Neuronal stem cell (in vitro differentiated cells): ENCODE results near the gene IFNLR1.
A peak's percentile ranks its signal among the peaks of the same experiment; 100 is the strongest.

Experiments
- DNase-seq: peaks from one replicate; pipeline ENCODE4 v3.0.0-alpha.2; 2013; ENCODE audit warnings: low spot score
- H2AFZ ChIP-seq: one replicate; pipeline ENCODE4 v1.6.1; 2013; ENCODE audit warnings: mild to moderate bottlenecking, low read length, inconsistent platforms
- H2AK5ac ChIP-seq: 2 replicates; pipeline ENCODE4 v1.6.1; 2013; ENCODE audit warnings: low read depth, mild to moderate bottlenecking, inconsistent platforms, low read length, moderate library complexity, mixed read lengths
- H2BK120ac ChIP-seq: 2 replicates; pipeline ENCODE4 v1.6.1; 2013; ENCODE audit warnings: low read depth, mild to moderate bottlenecking, inconsistent platforms, low read length, moderate library complexity, mixed read lengths
- H2BK12ac ChIP-seq: one replicate; pipeline ENCODE4 v1.6.1; 2013; ENCODE audit warnings: low read length, inconsistent platforms
- H2BK15ac ChIP-seq: 2 replicates; pipeline ENCODE4 v1.6.1; 2013; ENCODE audit warnings: mild to moderate bottlenecking, low read length, inconsistent platforms, mixed read lengths
- H2BK5ac ChIP-seq: one replicate; pipeline ENCODE4 v1.6.1; 2013; ENCODE audit warnings: inconsistent platforms, mild to moderate bottlenecking, low read length, moderate library complexity
- H3K14ac ChIP-seq: one replicate; pipeline ENCODE4 v1.6.1; 2013; ENCODE audit warnings: low read length, inconsistent platforms
- H3K18ac ChIP-seq: 2 replicates; pipeline ENCODE4 v1.6.1; 2013; ENCODE audit warnings: low read length, inconsistent platforms
- H3K23ac ChIP-seq: 2 replicates; pipeline ENCODE4 v1.6.1; 2013; ENCODE audit warnings: low read depth, mild to moderate bottlenecking, mixed read lengths, low read length, inconsistent platforms; ENCODE audit not compliant: poor library complexity
- H3K27ac ChIP-seq: replicated peaks from 3 replicates; pipeline ENCODE4 v1.5.1; 2013; ENCODE audit warnings: low read length, inconsistent platforms
- H3K27me3 ChIP-seq, 3 experiments: 2 replicates each; pipeline ENCODE4 v1.6.1; 2013; ENCODE audit warnings: low read length in 3 of 3, mild to moderate bottlenecking in 2 of 3, inconsistent platforms in 1 of 3, low read depth in 1 of 3, mixed read lengths in 1 of 3, moderate library complexity in 1 of 3; ENCODE audit not compliant: control insufficient read depth in 3 of 3, insufficient read depth in 3 of 3
- H3K36me3 ChIP-seq, 2 donors: replicated peaks in 1 of 2; 2 replicates each; pipeline ENCODE4 v1.6.1; 2013; ENCODE audit warnings: low read length in 2 of 2; ENCODE audit not compliant: control insufficient read depth in 2 of 2, insufficient read depth in 2 of 2
- H3K4ac ChIP-seq: 2 replicates; pipeline ENCODE4 v1.6.1; 2013; ENCODE audit warnings: inconsistent platforms, mild to moderate bottlenecking, low read length, moderate library complexity
- H3K4me1 ChIP-seq, 2 donors: 1 replicate in 1 of 2; 2 replicates in 1 of 2; pipeline ENCODE4 v1.6.1; 2013; ENCODE audit warnings: low read length in 2 of 2, low read depth in 1 of 2; ENCODE audit not compliant: control insufficient read depth in 2 of 2, insufficient read depth in 1 of 2
- H3K4me2 ChIP-seq: one replicate; pipeline ENCODE4 v1.6.1; 2013; ENCODE audit warnings: mild to moderate bottlenecking, low read length, inconsistent platforms; ENCODE audit not compliant: insufficient read depth, poor library complexity, severe bottlenecking
- H3K4me3 ChIP-seq, 2 donors: 2 replicates each; pipeline ENCODE4 v1.5.1; 2013; ENCODE audit warnings: low read length in 2 of 2, mild to moderate bottlenecking in 2 of 2, inconsistent platforms in 1 of 2, moderate library complexity in 1 of 2
- H3K79me1 ChIP-seq: one replicate; pipeline ENCODE4 v1.6.1; 2013; ENCODE audit warnings: low read depth, mild to moderate bottlenecking, inconsistent platforms, low read length, moderate library complexity
- H3K9ac ChIP-seq: one replicate; pipeline ENCODE4 v1.6.1; 2013; ENCODE audit warnings: mild to moderate bottlenecking, low read depth, low read length, inconsistent platforms; ENCODE audit not compliant: poor library complexity
- H3K9me3 ChIP-seq, 2 donors: replicated peaks in 1 of 2; 2 replicates each; pipeline versions ENCODE3 to v1.6.1; 2013; ENCODE audit warnings: low read length in 2 of 2, mild to moderate bottlenecking in 2 of 2, inconsistent platforms in 1 of 2, low read depth in 1 of 2, mixed read lengths in 1 of 2, moderate library complexity in 1 of 2; ENCODE audit not compliant: control insufficient read depth in 2 of 2, insufficient read depth in 1 of 2
- H4K8ac ChIP-seq: one replicate; pipeline ENCODE4 v1.6.1; 2013; ENCODE audit warnings: low read depth, mild to moderate bottlenecking, inconsistent platforms, low read length, moderate library complexity
- H4K91ac ChIP-seq: one replicate; pipeline ENCODE4 v1.6.1; 2013; ENCODE audit warnings: low read length, low read depth, mild to moderate bottlenecking, inconsistent platforms; ENCODE audit not compliant: poor library complexity
- WGBS, 2 donors: extraction: QIAGEN DNeasy Blood & Tissue Kit; methylation state at CpG; one replicate each; pipeline ENCODE4 v1.1.7; 2013; ENCODE audit warnings: missing lambda C conversion rate in 2 of 2, mixed read lengths in 1 of 2; ENCODE audit not compliant: insufficient read length in 2 of 2, insufficient replicate concordance in 1 of 2; ENCODE audit errors: extremely low coverage in 2 of 2; 5-methylcytosine and 5-hydroxymethylcytosine counted together

IFNLR1 gene

DNA sequence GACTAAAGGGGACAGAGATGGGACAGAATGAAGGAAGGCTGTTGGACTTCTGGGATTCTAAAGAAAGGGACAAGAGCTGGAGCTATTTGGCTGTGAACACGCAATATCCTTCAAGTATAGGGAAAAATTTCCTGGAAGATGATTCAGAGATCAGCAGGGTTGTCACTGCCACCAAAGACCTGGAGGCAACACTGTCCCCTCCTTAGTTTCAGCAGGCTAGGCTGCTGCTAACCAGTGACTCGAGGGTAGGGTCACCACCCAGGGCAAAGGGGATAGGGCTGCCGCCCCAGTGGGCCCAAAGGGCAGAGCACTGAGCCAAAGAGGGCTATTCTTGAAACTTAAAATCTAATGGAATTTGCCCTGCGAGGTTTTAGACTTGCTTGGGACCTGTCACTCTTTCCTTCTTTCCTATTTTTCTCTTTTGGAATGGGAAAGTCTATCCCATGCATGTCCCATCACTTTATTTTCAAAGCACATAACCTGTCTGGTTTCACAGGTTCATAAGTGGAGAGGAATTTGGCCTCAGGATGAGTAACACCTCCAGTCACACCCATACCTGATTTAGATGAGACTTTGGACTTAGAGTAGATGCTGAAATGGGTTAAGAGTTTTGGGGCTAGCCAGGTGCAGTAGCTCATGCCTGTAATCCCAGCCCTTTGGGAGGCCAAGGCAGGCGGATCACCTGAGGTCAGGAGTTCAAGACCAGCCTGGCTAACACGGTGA, 11.9 kb downstream of the IFNLR1 start:
- Histone ChIP-seq H3K14ac (no peak overlapping the region), H3K36me3 (no peaks in the 10 kb centered on the region), H3K79me1 (no peaks in the 10 kb centered on the region), H3K4me2 (no peak overlapping the region), H3K4ac (no peak overlapping the region), H3K9ac (no peak overlapping the region), H3K18ac (no peak overlapping the region), H3K27me3 (no peaks in the 10 kb centered on the region), H3K27ac (no peak overlapping the region), H3K4me3 (no peak overlapping the region), H2BK12ac (no peak overlapping the region), H2AFZ (no peak overlapping the region), H3K4me1 (no peaks in the 10 kb centered on the region), H2BK120ac (no peak overlapping the region), H3K9me3 (peaks cover 0 to 2% of the 10 kb centered on the region in 2 donors), H4K8ac (no peak overlapping the region), H2BK5ac (no peak overlapping the region), H4K91ac (no peak overlapping the region), H2BK15ac (no peak overlapping the region), H2AK5ac (no peak overlapping the region), H3K23ac (no peak overlapping the region)
- no CpG with 5 or more reads among the region's 6 CpGs for WGBS, 2 donors
- DNase-seq: no peak

DNA sequence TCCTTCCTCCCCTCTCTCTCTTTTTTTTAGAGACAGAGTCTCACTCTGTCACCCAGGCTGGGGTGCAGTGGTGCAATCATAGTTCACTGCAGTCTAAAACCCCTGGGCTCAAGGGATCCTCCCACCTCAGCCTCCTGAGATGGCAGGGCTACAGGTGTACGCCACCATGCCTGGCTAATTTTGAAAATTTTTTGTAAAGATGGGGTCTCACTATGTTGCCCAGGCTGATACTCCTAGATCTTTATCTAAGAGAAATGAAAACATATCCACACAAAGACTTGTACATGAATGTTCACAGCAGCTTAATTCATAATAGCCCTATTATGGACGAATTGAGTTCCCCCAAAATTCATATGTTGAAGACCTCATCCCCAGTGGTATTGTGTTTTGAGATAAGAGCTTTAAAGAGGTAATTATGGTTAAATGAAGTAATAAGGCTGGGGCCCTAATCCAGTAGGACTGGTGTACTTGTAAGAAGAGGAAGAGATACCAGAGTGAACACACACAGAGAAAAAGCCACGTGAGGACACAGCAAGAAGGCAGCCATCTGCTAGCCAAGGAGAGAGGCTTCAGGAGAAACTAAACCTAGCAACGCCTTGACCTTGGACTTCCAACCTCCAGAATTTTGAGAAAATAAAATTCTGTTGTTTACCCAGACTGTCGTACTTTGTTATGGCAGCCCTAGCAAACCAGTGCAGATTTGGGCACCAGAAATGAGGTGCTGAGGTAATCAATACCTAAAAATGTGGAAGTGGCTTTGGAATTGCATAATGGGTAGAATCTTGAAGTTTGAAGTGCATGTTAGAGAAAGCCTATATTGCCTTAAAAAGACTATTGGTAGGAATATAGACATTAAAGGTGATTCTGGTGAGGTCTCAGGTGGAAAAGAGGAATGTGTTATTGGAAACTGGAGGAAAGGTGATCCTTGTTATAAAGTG, 13.2 kb downstream of the IFNLR1 start:
- Histone ChIP-seq H3K14ac (no peak overlapping the region), H4K91ac (no peak overlapping the region), H3K79me1 (no peaks in the 10 kb centered on the region), H3K36me3 (no peaks in the 10 kb centered on the region), H3K18ac (no peak overlapping the region), H2BK5ac (no peak overlapping the region), H3K27ac (no peak overlapping the region), H2AFZ (no peak overlapping the region), H3K27me3 (no peaks in the 10 kb centered on the region), H2BK120ac (no peak overlapping the region), H3K23ac (no peak overlapping the region), H3K4me2 (no peak overlapping the region), H2AK5ac (no peak overlapping the region), H3K4me3 (no peak overlapping the region), H3K4me1 (no peaks in the 10 kb centered on the region), H2BK15ac (no peak overlapping the region), H2BK12ac (no peak overlapping the region), H4K8ac (no peak overlapping the region), H3K9ac (no peak overlapping the region), H3K9me3 (peaks cover 0 to 2% of the 10 kb centered on the region in 2 donors), H3K4ac (no peak overlapping the region)
- no peak for DNase-seq
- no CpG with 5 or more reads among the region's 5 CpGs for WGBS, 2 donors

- H3K4me3 ChIP-seq: no peak overlapping the region
- no peak overlapping the region for H3K27ac ChIP-seq
- no peak overlapping the region for H4K91ac ChIP-seq
- H3K23ac ChIP-seq: no peak overlapping the region
- no peak overlapping the region for H3K4me2 ChIP-seq
- H3K14ac ChIP-seq: no peak overlapping the region
- H2AFZ ChIP-seq: no peak overlapping the region
- no peaks in the 10 kb centered on the region for H3K79me1 ChIP-seq
- H2BK120ac ChIP-seq: no peak overlapping the region
- no peak overlapping the region for H4K8ac ChIP-seq
- H3K9ac ChIP-seq: no peak overlapping the region
- DNase-seq: no peak
- H3K27me3 ChIP-seq: no peaks in the 10 kb centered on the region
- H2AK5ac ChIP-seq: no peak overlapping the region
- H2BK15ac ChIP-seq: no peak overlapping the region
- no peak overlapping the region for H2BK12ac ChIP-seq
- WGBS, 2 donors: no CpG with 5 or more reads among the region's 5 CpGs
- no peak overlapping the region for H2BK5ac ChIP-seq
- H3K9me3 ChIP-seq: peaks cover 0 to 2% of the 10 kb centered on the region in 2 donors
- H3K4me1 ChIP-seq: no peaks in the 10 kb centered on the region
- H3K36me3 ChIP-seq: no peaks in the 10 kb centered on the region
- no peak overlapping the region for H3K18ac ChIP-seq
- H3K4ac ChIP-seq: no peak overlapping the region
Observed at GRCh38 chr1:24172598-24172997, 14.5 kb downstream of the IFNLR1 start.

GRCh38 chr1:24169286-24169685, 17.8 kb downstream of the IFNLR1 start:
- H4K8ac ChIP-seq: no peak overlapping the region
- H2BK12ac ChIP-seq: no peak overlapping the region
- H3K79me1 ChIP-seq: no peaks in the 10 kb centered on the region
- no peak overlapping the region for H2AK5ac ChIP-seq
- no peak overlapping the region for H2BK15ac ChIP-seq
- H3K9ac ChIP-seq: no peak overlapping the region
- H3K36me3 ChIP-seq: no peaks in the 10 kb centered on the region
- no peak overlapping the region for H3K4ac ChIP-seq
- WGBS, 2 donors: no CpG with 5 or more reads among the region's 12 CpGs
- no peak overlapping the region for H3K27ac ChIP-seq
- DNase-seq: no peak
- peaks cover 0 to 2% of the 10 kb centered on the region in 2 donors for H3K9me3 ChIP-seq
- H2BK120ac ChIP-seq: no peak overlapping the region
- H4K91ac ChIP-seq: no peak overlapping the region
- no peak overlapping the region for H3K4me2 ChIP-seq
- H3K23ac ChIP-seq: no peak overlapping the region
- peak overlapping the region; percentile 77 for H2BK5ac ChIP-seq
- H2AFZ ChIP-seq: no peak overlapping the region
- no peak overlapping the region for H3K4me3 ChIP-seq
- no peak overlapping the region for H3K14ac ChIP-seq
- no peaks in the 10 kb centered on the region for H3K27me3 ChIP-seq
- peak overlapping the region; percentile 19 for H3K18ac ChIP-seq
- H3K4me1 ChIP-seq: no peaks in the 10 kb centered on the region
